ENCODE data around the gene CDK2.

The CDK2 gene

DNA sequence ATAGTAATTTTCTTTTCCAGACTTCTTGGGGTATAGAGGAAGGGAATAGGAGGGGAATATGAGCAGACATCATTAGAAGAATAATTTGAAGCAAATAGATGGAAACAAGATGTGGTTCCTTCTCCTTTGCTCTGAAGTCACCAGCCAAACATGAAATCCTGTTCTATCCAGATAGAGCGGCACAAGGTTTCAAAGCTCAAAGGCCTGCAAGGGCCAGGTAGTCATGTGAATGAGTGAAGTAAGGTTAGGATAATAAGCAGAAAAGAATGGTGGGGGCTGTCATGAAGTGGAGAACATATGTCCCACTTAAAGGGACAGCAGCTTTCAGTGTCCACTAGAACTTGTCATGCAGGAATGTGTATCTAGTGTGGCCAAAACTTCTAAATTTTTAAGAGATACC, 51.7 kb downstream of the CDK2 start:
- no peak overlapping the region for H3K27ac ChIP-seq
- no peak for TF ChIP-seq ZFX (IDR thresholded peaks at IDR 0.05)
- TF ChIP-seq, protein P1, sequence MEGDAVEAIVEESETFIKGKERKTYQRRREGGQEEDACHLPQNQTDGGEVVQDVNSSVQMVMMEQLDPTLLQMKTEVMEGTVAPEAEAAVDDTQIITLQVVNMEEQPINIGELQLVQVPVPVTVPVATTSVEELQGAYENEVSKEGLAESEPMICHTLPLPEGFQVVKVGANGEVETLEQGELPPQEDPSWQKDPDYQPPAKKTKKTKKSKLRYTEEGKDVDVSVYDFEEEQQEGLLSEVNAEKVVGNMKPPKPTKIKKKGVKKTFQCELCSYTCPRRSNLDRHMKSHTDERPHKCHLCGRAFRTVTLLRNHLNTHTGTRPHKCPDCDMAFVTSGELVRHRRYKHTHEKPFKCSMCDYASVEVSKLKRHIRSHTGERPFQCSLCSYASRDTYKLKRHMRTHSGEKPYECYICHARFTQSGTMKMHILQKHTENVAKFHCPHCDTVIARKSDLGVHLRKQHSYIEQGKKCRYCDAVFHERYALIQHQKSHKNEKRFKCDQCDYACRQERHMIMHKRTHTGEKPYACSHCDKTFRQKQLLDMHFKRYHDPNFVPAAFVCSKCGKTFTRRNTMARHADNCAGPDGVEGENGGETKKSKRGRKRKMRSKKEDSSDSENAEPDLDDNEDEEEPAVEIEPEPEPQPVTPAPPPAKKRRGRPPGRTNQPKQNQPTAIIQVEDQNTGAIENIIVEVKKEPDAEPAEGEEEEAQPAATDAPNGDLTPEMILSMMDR (conservative IDR thresholded peaks at IDR 0.05), result no peak

DNA sequence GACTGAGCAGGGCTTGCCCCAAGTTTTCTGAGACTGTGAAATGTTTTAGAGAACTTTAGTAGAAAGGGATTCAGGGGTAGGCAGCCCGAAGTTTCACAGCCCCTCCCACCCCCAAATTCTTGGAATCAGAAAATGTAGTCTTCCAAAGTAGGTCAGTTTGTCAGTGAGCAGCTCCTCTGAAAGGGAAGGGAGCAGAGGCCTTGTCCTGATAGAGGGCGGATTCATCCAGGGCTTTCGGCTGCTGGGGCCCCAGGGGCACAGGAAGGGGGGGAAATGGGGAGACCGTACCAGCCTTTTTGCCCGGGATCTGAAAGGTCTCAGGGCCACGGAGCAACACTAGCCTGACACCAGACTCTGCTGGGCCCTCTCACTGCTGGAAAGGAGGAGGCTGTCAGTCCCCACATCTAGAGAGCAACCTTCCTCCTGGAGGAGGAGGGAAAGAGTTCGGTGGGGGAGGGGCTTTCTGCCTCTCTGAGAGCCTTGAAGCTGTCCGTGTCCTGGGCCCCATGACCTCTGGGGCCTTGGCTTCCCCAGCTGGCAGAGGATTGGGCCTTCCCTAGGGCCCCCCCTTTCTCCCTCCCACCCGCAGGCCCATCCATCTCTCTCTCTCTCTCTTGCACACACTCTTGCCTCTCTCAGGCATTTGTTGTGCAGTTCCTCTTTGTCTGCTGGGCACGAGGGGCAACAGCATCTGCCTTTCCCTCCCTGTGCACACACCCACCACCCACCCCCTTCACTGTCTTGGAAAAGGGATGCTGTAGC, 54.0 kb downstream of the CDK2 start, which contains the start of gene IKZF4:
Gene IKZF4, plus strand, starts transcription at position 621 of the 762 bp plus-strand sequence. CDS start 451 bp downstream, outside the sequence.
- H3K27ac ChIP-seq, result no peak within 1 kb of the TSS

DNA sequence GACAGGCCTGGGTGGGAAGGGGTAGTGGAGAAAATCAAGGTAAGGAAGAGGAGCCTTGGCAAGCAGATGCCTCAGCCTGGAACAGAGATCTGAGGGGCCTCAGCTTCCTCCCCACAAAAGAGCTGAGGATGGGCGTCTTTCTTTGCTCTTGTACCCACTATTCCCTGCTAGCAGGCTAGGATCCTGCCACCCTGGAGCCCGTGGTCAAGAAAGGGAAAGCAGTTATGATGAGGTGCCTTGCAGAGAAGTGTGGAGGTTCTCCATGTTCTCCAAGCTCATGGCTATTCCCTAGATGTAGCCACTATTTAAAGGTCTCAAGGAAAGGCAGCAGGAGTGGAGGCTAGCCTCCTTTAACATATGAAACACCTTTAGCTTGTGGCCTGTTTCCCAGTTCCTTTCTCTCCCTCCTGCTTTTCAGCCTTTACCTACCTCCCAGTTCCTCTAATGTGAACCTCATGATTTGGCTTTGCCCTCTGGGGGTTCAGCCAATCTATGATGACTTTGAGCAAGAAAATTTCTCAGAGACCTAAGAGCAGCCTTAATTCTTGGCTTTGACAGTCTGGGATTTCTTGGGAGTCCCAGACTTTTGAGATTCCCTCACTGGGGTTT, 55.4 kb downstream of the CDK2 start:
- TF ChIP-seq, protein P1 (conservative IDR thresholded peaks at IDR 0.05), result no peak
- TF ChIP-seq ZFX (IDR thresholded peaks at IDR 0.05), result no peak
- no peak overlapping the region for H3K27ac ChIP-seq

More for the DNA sequence above, 54.0 kb downstream of the CDK2 start, which contains the start of gene IKZF4:
- TF ChIP-seq ZFX (IDR thresholded peaks at IDR 0.05), result no peak
- TF ChIP-seq, protein P1 (conservative IDR thresholded peaks at IDR 0.05), result no peak

All from C4-2B (cell line).